COLO668 (cell line): Measurements from ENCODE around the gene BAD.

Source experiments
- DNase-seq: peaks from one replicate; lab custom pipeline; 2025; ENCODE audit not compliant: unreplicated experiment; lab: John Stamatoyannopoulos, UW

The BAD gene

GRCh38 chr11:64232967-64233315, 51.5 kb downstream of the BAD start:
- DNase-seq = no peak

- no peak for DNase-seq
These were observed 52.1 kb downstream of the BAD start for GRCh38 chr11:64232182-64232966.

- no peak for DNase-seq
These were observed 52.9 kb downstream of the BAD start for GRCh38 chr11:64231546-64231945.

- no peak for DNase-seq
These were observed 53.5 kb downstream of the BAD start for GRCh38 chr11:64230985-64231365.

GRCh38 chr11:64230171-64230984, 54.1 kb downstream of the BAD start, which contains the start of gene DNAJC4:
TSS of gene DNAJC4 (plus strand) at chr11:64230548. CDS start at chr11:64230855, 307 bp downstream.
- peak; percentile 94 for DNase-seq

- DNase-seq = no peak
These were observed 54.7 kb downstream of the BAD start for GRCh38 chr11:64229744-64230170.

- no peak for DNase-seq
These were observed 55.2 kb downstream of the BAD start for GRCh38 chr11:64229090-64229743.

GRCh38 chr11:64227405-64227956, 57.0 kb downstream of the BAD start:
- DNase-seq = no peak

- peak; percentile 79 for DNase-seq
These were observed 57.9 kb downstream of the BAD start for GRCh38 chr11:64226507-64227051.

GRCh38 chr11:64225608-64226506, 58.6 kb downstream of the BAD start, which contains the start of the genes NUDT22 and TRPT1:
TSS of gene NUDT22 (plus strand) at chr11:64226274. CDS start at chr11:64226653, 379 bp downstream.
TSS of gene TRPT1 (minus strand) at chr11:64226186. CDS start at chr11:64225860, 326 bp downstream.
- DNase-seq = peak; percentile 90

GRCh38 chr11:64224891-64225607, 59.4 kb downstream of the BAD start:
- DNase-seq = peak; percentile 33

- DNase-seq = no peak
These were observed 60.1 kb downstream of the BAD start for GRCh38 chr11:64224151-64224890.

- no peak for DNase-seq
These were observed 61.3 kb downstream of the BAD start for GRCh38 chr11:64223001-64223651.

GRCh38 chr11:64222651-64223000, 61.8 kb downstream of the BAD start:
- DNase-seq = no peak

GRCh38 chr11:64220798-64221197, 63.7 kb downstream of the BAD start:
- DNase-seq = no peak

- DNase-seq = no peak
These were observed 64.2 kb downstream of the BAD start for GRCh38 chr11:64220271-64220670.
